WTC11 (cell line): ENCODE data around the gene CIB2.

Experiments
- E2F5 ChIP-seq: sonication (generic); formaldehyde crosslinking; IDR thresholded peaks from 2 replicates; pipeline ENCODE4 v1.8.1; 2022; ENCODE audit warnings: mild to moderate bottlenecking, moderate library complexity, missing genetic modification reagents
- ELF4 ChIP-seq: sonication (generic); formaldehyde crosslinking; IDR thresholded peaks from 2 replicates; pipeline ENCODE4 v1.8.1; 2022; ENCODE audit warnings: low read depth, mild to moderate bottlenecking, moderate library complexity, missing genetic modification reagents

- TF ChIP-seq ELF4 (no peak), E2F5 (CRISPR knock-in tag) (no peak)
Observed at GRCh38 chr15:78077053-78077870, 54.0 kb downstream of the CIB2 start, which contains the start of gene TBC1D2B.
